BE2C (cell line): ENCODE results near the gene ZNF202.
"Not testable (repeated sequence)": the region's sequence is repeated elsewhere in the genome, so short reads cannot be mapped to it uniquely, and the experiment has no call there.

Experiments used
- DNase-seq: peaks from one replicate; pipeline ENCODE4 v3.0.0-alpha.2; 2020
- H3K27me3 ChIP-seq: fragments of 250-450 bp; sonication (Bioruptor Pico); 2 replicates; pipeline ENCODE4 v1.5.1; 2020; ENCODE audit warnings: mild to moderate bottlenecking
- H3K36me3 ChIP-seq: fragments of 250-450 bp; sonication (Bioruptor Pico); 2 replicates; pipeline ENCODE4 v1.5.1; 2020; ENCODE audit warnings: mild to moderate bottlenecking
- H3K4me1 ChIP-seq: fragments of 250-450 bp; sonication (Bioruptor Pico); 2 replicates; pipeline ENCODE4 v1.5.1; 2020
- H3K4me3 ChIP-seq: 2 replicates; pipeline ENCODE4 v1.5.1; 2011; ENCODE audit warnings: low read depth, low read length
- H3K9me3 ChIP-seq: fragments of 250-450 bp; sonication (Bioruptor Pico); 2 replicates; pipeline ENCODE4 v1.5.1; 2020
- TF ChIP-seq, protein P1 (sequence below): IDR thresholded peaks from 2 replicates; pipeline ENCODE4 v1.5.1; 2012; ENCODE audit warnings: mild to moderate bottlenecking, low read depth, low read length

The ZNF202 gene

DNA sequence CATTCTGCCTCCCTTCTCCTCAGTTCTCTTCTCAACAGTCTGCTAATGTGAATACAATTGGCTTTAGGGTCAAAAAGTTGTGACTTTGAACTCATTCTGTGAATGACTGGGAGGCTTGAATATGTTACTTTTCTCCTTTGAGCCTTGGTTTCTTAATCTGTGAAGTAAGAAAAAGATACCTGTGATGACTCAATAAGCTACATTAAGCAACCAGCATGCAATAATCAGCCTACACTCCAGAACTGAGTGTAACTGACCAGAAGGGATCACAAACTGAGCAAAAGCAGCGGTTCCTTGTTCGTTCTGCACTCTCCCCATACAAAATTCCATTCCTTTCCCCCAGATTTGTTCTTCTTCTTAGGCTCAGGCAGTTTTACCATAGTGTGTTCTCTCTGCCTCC is 23.4 kb downstream of the ZNF202 start:
- DNase-seq = no peak
- H3K9me3 ChIP-seq = no peaks in the 10 kb centered on the region
- TF ChIP-seq, protein P1, sequence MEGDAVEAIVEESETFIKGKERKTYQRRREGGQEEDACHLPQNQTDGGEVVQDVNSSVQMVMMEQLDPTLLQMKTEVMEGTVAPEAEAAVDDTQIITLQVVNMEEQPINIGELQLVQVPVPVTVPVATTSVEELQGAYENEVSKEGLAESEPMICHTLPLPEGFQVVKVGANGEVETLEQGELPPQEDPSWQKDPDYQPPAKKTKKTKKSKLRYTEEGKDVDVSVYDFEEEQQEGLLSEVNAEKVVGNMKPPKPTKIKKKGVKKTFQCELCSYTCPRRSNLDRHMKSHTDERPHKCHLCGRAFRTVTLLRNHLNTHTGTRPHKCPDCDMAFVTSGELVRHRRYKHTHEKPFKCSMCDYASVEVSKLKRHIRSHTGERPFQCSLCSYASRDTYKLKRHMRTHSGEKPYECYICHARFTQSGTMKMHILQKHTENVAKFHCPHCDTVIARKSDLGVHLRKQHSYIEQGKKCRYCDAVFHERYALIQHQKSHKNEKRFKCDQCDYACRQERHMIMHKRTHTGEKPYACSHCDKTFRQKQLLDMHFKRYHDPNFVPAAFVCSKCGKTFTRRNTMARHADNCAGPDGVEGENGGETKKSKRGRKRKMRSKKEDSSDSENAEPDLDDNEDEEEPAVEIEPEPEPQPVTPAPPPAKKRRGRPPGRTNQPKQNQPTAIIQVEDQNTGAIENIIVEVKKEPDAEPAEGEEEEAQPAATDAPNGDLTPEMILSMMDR = no peak
- H3K4me1 ChIP-seq = no peaks in the 10 kb centered on the region
- H3K27me3 ChIP-seq = peaks cover 5% of the 10 kb centered on the region
- H3K36me3 ChIP-seq = no peaks in the 10 kb centered on the region
- H3K4me3 ChIP-seq = no peak overlapping the region

GRCh38 chr11:123712627-123713026 is 28.8 kb downstream of the ZNF202 start:
- H3K4me3 ChIP-seq, H3K4me1 ChIP-seq, H3K27me3 ChIP-seq, H3K36me3 ChIP-seq, DNase-seq, H3K9me3 ChIP-seq: not testable (repeated sequence)

GRCh38 chr11:123707606-123708205 is 33.8 kb downstream of the ZNF202 start:
- TF ChIP-seq, protein P1 = peak; percentile 96
- peak; percentile 81 for DNase-seq
- H3K36me3 ChIP-seq = no peaks in the 10 kb centered on the region
- H3K4me1 ChIP-seq = peaks cover 22% of the 10 kb centered on the region
- H3K4me3 ChIP-seq = no peak overlapping the region
- H3K27me3 ChIP-seq = no peaks in the 10 kb centered on the region
- no peaks in the 10 kb centered on the region for H3K9me3 ChIP-seq

GRCh38 chr11:123707206-123707605 is 34.3 kb downstream of the ZNF202 start:
- H3K27me3 ChIP-seq = no peaks in the 10 kb centered on the region
- TF ChIP-seq, protein P1 = no peak
- peaks cover 26% of the 10 kb centered on the region for H3K4me1 ChIP-seq
- no peaks in the 10 kb centered on the region for H3K9me3 ChIP-seq
- no peak for DNase-seq
- H3K4me3 ChIP-seq = no peak overlapping the region
- H3K36me3 ChIP-seq = no peaks in the 10 kb centered on the region

DNA sequence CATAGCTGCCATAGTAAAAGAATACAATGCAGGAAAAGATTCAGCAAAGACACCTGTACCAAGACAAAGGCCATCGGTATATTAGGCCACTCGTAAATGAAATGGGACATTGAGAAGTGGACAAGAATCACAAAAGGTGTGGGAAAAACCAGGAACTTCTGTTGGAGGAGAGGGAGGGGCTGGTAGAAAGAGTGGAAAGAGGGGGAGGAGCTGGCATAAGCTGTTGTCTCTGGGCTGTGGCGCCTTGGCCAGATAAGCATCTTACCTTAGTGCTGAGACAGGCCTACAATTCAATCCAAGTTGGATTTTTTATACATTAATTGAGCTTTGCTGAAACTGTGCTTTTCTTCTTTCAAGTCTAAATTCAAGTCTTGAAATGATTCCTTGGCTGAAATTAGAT is 37.1 kb downstream of the ZNF202 start:
- no peaks in the 10 kb centered on the region for H3K27me3 ChIP-seq
- TF ChIP-seq, protein P1 = no peak
- no peak overlapping the region for H3K4me3 ChIP-seq
- peak; percentile 52 for DNase-seq
- H3K9me3 ChIP-seq = no peaks in the 10 kb centered on the region
- no peaks in the 10 kb centered on the region for H3K36me3 ChIP-seq
- H3K4me1 ChIP-seq = peaks cover 30% of the 10 kb centered on the region

DNA sequence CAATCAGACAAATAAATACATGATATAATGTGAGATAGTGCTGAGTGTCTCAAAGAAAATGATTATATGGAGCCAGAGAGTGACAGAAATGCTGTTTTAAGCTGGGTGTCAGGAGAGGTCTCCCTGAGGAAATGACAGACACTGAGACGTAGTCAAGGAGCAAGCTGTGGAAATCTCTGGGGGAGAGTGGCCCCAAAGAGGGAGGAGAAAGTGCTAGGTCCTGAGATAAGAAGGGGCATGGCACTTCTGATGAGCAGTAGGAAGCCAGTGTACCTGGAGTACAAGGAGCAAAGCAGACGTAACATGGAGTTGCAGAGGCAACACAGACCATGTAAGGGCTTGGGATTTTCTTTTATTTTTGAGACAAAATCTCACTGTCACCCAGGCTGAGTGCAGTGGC is 38.8 kb downstream of the ZNF202 start:
- peaks cover 30% of the 10 kb centered on the region for H3K4me1 ChIP-seq

More for the DNA sequence above, 38.8 kb downstream of the ZNF202 start:
- no peak for DNase-seq
- H3K36me3 ChIP-seq = no peaks in the 10 kb centered on the region
- no peaks in the 10 kb centered on the region for H3K27me3 ChIP-seq
- TF ChIP-seq, protein P1 = no peak
- no peaks in the 10 kb centered on the region for H3K9me3 ChIP-seq
- H3K4me3 ChIP-seq = no peak overlapping the region
